Activated CD8-positive, alpha-beta memory T cell treated with anti-CD3 and anti-CD28 coated beads, Interleukin-2, amount 50 U/mL, for 4 hours (primary cell): ENCODE results near the gene RCBTB1.
"Not testable (repeated sequence)": the region's sequence is repeated elsewhere in the genome, so short reads cannot be mapped to it uniquely, and the experiment has no call there.

Experiments
- DNase-seq: peaks from one replicate; pipeline ENCODE4 v3.0.0-alpha.2; 2020

The RCBTB1 gene

DNA sequence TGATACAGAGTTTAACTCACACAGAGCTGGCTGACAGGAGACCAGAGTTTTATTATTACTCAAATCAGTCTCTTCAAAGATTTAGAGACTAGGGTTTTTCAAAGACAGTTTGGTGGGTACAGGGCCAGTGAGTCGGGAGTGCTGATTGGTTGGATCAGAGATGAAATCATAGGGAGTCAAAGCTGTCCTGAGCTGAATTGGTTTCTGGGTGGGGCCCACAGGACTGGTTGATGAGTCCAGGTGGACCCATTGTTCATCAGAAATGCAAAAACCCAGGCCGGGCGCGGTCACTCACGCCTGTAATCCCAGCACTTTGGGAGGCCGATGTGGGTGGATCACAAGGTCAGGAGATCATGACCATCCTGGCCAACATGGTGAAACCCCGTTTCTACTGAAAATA, 17.3 kb upstream of the RCBTB1 start:
- DNase-seq: not testable (repeated sequence)

DNA sequence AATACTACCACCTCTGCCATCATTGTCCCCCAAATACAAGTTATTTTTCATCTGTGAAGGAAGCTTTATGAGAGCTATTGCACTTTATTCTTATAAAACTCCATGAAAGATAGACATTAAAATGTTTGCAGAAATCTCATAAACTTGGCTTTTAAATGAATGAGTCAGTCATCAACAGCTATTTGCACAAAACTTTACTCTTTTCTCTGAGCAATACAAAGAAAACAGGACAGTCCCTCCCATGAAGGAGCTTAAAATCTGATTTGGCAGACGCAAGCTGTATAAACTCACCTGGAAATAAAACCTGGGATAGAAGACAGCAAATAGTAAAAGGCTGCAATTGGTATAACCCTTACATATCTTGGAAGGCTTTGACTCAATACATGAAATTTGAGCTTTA, 16.6 kb upstream of the RCBTB1 start:
- DNase-seq: no peak

DNA sequence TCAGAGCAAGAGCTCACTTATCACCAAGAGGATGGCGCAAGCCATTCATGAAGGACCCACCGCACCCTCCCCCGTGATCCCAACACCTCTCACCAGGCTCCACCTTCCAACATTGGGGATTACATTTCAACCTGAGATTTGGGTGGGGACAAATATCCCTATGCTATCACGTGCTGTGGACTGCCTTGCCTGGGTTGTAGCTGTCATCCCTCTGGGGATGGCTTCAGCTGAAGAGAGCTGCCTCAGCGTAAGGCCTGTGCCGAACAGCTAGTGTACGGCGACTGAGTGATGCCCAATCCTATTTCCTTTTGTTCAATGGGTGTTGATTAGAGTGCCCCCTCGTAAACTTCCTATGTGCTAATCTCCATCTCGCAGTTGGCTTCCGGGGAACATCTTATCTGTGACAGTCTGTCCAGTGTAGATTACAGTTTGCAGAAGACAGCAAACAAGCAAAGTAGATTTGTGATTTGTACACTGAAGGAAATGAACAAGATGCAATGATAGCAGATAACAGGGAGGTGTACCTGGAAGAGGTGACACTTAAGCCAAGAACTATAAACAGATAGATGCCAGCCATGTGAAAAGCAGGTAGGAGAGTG, 11.8 kb upstream of the RCBTB1 start:
- DNase-seq: no peak

DNA sequence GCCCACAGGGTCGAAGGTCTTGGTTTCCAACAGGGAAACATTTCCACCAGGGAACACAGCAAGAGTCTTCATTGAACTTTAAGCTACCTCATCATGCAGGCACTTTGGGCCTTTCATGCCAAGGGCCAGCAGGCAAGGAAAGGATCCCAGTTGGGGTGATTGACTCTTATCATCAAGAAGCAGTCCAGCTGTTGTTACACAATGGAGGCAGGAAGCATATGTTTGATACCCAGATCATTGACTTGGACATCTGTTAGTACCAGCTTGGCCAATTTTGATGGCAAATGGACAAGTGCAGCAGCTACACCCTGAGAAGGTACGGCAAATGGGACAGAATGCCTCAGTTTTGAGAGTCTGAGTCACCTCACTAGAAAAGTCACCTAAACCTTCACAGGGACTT, 10.9 kb upstream of the RCBTB1 start:
- no peak for DNase-seq

DNA sequence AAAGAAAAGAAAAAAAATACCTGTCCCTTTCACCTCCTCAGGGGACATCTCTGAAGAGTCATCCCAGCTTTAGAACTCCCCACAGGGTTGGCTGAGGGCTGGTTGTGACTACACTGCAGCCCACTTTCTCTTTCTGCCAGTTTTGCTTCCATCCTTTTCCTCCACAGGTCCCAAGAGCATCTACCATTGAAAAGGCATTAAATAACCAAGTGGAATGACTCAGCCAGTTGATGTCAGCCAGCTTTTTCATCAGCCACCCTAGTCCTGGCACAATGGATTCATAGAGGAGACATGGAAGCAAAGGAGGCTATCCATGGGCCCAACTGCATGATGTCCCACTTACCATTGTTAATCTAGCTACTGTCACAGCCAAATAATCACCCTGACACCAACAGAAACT, 9.2 kb upstream of the RCBTB1 start:
- no peak for DNase-seq

DNA sequence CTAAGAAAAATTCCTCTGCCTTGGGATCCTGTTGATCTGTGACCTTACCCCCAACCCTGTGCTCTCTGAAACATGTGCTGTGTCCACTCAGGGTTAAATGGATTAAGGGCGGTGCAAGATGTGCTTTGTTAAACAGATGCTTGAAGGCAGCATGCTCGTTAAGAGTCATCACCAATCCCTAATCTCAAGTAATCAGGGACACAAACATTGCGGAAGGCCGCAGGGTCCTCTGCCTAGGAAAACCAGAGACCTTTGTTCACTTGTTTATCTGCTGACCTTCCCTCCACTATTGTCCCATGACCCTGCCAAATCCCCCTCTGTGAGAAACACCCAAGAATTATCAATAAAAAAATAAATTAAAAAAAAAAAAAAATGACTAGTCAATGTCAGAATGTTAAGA, 8.5 kb upstream of the RCBTB1 start:
- DNase-seq: not testable (repeated sequence)

DNA sequence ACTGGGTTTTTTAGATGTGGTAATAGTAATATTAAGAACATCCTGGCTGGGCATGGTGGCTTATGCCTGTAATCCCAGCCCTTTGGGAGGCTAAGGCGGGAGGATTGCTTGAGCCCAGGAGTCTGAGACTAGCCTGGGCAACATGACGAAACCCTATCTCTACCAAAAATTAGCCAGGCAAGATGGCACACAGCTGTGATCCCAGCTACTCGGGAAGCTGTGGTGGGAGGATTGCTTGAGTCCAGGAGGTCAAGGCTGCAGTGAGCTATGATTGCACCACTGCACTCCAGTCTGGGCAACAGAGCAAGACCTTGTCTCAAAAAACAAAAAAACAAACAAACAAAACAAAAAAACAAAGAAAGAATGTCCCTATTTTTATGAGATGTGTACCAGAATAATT, 5.4 kb upstream of the RCBTB1 start:
- not testable (repeated sequence) for DNase-seq

DNA sequence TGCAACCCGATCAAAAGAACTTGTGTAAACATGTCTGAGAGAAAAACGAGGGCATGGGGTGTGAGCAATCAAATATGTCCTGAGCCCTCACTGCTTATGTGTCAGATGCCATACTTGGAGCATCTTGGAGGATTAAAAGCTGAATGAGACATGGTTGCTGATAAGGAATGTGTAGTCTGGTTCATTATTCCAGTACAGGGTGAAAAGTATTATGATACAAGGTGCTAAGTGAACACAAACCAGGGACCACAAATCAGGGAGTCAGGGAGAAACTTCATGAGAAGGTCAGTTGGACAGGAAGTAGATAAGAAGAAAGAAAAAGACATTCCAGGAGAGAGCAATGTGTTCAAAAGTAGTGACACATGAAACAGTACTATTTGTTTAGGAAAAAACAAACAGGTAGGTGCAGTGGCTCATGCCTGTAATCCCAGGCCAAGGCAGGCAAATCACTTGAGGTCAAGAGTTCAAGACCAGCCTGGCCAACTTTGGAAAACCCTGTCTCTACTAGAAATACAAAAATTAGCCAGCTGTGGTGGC, 2.0 kb upstream of the RCBTB1 start:
- no peak for DNase-seq

DNA sequence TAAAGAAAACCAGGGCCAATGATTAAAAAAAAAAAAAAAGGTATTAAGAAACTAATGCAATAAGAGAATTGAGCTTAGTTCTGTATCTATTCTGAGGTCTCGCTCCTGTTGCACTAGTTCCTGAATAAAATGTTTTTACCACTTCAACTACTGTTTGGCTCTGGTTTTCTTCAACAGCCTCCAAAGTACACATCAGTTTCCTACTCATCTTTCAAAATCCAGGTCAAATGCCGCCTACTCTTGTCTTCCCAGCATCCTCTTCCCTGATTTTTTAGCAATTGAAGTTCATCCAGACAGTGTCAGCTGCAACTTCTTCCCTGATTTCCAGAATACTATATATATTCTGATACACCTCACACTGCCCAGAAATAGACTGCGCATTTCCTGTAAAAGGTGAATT, 1.4 kb upstream of the RCBTB1 start:
- no peak for DNase-seq

DNA sequence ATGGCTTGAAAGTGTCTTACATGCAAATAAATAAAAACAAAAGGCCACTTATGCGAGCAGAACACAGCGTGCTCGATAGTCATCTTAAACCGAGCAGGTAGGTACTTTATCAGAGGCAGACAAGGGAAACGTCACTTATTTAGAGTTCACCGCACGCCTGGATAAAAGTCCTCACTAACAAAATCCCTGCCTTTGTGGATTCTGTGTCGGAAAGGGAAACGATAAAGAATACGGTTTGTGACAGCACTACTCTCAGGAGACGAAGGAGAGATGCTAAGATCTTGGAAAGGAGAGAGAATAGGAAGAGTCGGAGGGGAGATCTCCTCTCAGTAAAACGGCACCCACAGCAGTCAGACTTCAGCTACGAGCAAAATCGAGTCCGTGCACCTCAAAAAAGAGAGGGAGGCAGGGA, 581 bp downstream of the RCBTB1 start:
- no peak for DNase-seq

DNA sequence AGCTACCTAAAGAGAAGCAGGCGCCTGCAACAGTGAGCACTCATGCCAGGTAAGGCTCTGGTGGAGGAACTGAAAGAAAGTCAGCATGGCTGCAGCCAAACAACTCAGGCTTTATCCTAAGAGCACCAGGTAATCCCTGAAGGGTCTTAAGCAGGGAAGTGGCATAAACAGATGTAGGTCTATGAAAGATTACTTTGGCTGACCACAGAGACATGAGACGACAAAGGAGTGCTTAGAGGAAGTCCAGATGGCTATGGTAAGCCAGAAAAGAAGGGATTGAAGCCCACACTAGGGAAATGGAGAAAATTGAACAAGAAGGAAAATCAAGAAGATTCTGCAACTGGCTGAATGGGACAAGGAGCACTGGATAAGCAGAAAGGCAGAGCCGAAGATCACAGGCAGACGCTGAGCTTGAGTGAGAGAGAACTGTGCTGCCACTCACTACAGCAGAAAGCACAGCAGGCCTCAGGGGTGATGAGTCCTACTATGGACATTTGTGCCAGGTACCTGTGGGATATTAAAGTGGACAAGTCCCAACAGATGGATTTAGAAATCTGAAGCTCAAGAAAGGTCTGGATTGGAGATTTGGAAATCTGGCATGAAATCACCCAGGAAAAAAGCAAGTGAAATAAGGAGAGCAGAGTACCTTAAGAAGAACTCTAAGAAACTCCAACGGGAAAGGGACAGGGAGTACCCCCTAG, 4.2 kb downstream of the RCBTB1 start:
- no peak for DNase-seq

DNA sequence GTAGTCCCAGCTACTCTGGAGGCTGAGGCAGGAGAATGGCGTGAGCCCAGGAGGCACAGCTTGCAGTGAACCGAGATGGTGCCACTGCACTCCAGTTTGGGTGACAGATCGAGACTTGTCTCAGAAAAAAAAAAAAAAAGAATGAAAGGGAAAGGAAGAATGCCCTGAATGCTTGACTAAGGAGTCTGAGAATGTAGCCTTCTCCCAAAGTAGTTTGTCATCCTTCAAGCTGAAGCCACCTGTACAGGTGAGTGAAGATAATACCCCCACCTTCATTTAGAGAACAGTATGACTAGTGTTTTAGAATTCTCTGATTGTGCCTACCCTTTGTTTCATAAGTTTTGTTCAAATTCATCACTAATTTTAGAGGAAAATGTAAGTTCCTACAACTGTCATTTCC, 5.9 kb downstream of the RCBTB1 start:
- DNase-seq: no peak

DNA sequence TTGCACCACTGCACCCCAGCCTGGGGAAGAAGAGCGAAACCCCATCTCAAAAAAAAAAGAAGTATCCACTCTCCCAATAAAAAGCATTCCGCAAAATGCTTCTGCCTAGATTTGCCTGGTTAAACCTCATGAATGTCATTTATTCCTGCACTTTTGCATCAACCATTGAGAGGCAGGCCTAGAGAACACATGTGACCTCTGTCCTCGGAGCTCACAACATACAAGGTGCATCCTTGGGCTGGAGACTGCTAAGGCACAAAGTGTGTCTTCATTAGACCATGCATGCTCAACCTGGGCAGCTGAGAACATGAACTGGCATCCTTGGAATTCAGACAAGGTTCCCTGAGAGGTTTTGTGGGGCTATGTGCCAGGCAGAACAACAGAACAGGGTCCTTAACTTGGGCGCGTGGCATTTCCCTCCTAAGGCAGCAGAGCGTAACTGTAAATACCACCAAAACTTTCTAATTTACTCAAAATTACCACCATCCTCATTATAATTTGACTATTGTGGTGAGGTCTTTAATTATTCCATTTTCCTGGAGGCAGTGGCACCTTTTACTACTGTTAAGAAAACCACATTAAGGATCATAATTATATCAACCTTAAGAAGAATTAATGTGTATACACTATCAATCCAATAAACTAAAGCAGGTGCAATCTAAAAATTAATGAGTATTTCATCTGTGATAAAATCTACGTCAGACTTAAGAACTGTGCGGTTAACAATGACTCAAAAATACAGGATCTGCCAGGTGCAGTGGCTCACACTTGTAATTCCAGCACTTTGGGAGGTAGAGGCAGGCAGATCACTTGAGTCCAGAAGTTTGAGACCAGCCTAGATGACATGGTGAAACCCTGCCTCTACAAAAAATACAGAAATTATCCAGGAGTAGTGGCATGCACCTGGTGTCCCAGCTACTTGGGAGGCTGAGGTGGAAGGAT, 13.8 kb downstream of the RCBTB1 start:
- DNase-seq: no peak

DNA sequence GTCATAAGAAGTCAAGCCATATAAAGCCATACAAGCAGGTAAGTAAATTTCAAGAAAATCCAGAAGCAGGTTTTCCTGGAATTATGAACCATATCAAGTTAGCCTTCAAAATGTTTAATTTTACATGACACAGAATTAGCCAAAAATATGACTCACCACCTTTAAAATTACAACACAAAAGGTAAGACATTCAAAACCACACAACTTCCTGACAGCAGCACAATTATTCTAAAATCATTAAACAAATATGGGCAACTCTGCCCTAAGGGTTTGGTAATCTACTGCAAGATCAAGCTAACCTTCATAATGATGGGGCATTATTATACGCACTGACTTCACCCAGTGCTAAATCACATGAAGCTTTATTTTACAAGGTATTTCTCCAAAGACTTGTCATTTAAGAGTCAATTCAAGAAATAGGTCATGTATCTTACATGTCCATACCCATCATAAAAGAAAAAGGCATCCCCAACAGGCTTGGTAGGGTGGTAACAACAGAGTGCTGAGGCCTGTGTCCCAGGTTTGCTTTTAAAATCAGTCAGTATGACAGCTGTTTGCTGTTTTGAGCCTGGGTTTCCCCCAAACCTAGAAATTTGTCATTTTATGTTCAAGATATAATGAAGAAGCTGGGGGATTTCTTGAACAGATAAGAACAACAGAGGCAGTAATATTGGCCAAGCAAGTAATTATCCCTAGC, 15.2 kb downstream of the RCBTB1 start:
- no peak for DNase-seq

DNA sequence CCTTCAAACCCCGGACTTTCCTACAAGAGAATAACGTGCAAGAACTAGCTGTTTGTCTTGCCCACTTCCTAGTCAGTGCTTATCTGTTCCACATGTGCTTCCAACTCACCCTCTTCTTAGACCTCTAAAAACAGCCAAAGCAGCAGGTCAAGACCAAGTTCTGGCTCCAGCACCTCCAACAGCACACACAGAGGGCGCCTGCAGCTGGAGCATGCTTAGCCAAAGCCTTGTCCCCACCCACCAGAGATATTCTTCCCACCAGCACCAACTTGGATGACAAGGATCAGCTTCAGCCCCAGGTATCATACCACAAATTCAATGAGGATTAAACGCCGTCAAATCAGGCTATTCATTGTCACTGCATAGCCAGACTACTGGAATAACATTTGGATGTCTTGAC, 17.9 kb downstream of the RCBTB1 start:
- DNase-seq: no peak

DNA sequence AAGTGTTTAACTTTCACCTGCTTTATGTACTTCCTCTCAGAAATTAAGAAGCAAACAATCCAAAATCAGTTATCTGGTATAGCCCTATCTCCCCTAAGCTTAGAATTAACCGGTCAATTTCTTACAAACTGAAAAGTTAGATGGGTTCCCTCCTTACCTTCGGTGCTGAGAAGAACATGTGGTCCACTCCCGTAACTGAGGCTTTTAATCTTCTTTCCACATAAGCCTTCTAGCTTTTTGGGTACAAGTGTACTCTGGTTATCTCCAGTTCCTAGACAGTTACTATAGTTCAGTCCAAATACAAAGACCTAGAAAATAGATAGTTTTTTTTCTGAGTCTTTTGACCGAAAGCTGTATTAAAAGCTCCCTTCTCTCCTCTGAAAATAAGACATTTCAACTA, 18.9 kb downstream of the RCBTB1 start:
- DNase-seq: no peak

DNA sequence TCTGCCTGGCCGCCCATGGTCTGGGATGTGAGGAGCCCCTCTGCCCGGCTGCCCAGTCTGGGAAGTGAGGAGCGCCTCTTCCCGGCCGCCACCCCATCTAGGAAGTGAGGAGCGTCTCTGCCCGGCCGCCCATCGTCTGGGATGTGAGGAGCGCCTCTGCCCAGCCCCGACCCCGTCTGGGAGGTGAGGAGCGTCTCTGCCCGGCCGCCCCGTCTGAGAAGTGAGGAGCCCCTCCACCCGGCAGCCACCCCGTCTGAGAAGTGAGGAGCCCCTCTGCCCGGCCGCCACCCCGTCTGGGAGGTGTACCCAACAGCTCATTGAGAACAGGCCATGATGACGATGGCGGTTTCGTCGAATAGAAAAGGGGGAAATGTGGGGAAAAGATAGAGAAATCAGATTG, 19.9 kb downstream of the RCBTB1 start:
- not testable (repeated sequence) for DNase-seq

DNA sequence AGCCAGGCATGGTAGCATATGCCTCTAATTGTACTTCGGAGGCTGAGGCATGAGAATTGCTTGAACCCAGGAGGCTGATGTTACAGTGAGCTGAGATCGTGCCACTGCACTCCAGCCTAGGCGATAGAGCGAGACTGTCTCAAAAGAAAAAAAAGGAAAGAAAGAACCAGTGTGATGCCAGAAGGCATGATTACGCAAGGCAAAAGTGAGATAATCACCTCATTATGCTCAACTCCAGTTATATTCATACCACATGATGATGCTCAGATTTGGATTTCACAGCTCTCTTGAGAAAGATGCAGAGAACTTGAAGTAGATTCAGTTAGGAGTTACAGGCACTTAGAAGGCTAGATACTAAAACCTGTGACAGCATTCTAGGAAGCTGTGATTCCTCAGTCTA, 21.8 kb downstream of the RCBTB1 start:
- no peak for DNase-seq

DNA sequence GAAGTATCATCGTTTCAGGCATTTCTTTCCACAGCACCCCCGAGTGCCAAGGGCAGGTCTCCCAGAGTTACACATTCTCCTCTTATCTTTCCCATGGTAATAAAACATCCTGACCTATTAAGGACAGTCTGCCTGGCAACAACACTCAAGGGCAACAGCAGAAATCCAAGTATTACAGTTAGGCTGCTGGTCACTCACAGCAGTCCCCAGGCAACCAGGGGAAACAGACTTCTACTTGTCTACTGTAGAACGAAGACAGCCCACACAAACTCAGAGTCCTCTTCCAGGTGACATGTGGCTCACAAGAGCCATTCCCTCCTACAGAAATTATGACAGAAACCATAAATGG, 24.3 kb downstream of the RCBTB1 start:
- DNase-seq: no peak

DNA sequence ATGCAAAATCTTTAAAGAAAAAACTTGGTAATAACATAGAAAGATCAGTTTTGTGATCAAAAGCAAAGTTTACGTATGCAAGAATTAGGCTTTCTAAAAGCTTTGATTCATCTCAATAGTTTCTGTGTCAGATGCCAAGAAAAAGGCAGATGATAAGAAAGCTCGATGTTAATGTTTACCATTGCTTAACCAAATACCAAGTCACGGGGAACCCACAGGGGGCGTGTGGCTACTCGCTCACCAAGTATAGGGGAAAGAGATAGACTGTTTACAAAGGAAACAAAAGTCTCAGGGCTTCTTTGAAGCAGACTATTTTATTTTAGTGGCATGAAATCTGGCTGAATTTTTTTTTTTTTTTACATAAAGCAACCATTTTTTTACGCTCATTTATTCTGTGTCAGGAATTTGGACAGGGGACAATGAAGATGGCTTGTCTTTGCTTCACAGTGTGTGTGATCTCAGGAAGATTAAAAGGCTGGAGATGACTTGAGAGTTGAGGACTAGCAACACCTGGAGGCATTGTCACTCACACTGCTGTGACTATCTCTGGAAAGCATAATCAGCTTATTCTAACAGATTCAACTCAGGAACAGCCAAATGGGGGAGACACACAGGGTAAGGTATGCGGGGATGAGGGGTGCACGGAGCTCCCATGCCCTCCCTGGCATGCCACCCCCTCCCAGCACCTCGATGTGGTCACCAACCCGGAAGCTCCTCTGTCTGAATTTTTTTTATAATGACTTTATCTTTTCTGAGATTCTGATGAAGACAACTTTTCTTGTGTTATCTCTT, 24.9 kb downstream of the RCBTB1 start:
- peak; percentile 18 for DNase-seq

DNA sequence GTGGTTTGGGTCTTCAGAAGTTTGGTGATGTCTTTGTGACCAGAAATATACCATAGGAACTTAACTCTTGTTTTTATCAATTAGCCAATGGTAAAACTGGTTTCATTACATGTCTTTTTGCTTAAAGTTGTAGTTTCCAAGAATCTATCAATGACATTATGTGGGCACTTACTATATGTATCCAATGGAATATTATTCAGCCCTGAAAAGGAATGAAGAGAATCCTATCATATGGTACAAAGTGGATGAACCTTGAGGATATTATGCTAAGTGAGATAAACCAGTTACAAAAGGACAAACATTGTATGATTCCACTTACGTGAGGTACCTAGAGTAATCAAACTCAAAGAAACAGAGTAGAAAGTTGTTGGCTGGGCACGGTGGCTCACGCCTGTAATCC, 26.4 kb downstream of the RCBTB1 start:
- no peak for DNase-seq

DNA sequence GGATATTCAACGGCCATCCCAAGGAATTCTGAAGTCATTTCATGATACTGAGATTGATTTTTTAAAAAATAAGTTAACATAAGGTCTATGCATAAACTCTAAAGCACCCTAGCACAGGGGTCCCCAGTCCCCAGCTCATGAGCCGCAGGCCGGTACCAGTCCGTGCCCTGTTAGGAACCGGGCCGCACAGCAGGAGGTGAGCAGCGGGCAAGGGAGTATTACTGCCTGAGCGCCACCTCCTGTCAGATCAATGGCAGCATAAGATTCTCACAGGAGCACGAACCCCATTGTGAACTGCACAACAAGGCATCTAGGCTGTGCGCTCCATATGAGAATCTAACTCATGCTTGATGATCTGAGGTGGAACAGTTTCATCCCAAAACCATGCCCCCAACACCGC, 31.0 kb downstream of the RCBTB1 start:
- no peak for DNase-seq
